GM18502 (cell line): ENCODE data around the gene ZNF214.
A peak's percentile ranks its signal among the peaks of the same experiment; 100 is the strongest.

Source experiments
- ATAC-seq: cut with Tn5 transposase; IDR thresholded peaks from one replicate; pipeline ENCODE4 v1.9.1; 2021; ENCODE audit warnings: mild to moderate bottlenecking; ENCODE audit not compliant: unreplicated experiment, poor library complexity

Gene ZNF214

DNA sequence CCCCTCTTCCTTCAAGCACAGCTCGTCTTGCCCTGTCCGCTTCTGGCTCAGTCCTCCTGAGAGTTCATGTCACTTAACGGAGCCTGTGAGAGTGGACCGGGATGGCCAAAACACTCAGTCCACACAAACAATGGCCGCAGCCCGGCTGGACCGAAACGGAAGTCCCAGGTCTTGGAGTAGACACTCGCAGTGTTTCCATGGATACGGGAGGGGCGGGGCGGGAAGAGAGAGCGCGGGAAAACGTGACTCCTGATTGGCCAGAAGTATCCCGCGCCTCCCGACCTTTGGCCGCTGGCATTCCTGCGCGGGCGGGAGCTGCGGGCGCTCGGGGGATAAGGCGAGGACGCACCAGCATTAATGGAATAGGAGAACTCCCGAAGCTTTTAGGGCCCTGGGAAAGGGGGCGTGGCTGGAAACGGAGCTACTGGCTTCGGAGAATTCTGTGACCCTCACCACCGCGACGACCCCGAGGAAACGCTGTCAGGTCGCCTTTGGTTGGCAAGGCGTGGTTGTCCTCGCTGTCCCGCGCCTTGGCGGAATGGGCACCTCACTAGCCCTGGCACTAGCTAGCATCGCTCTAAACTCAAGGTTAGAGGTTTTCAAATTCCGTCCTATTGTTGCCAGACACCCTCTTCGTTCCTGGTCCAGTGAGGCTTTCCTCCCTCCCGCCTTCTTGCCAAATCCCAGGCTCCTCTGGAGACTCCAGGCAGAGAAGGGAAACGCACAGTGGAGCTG, at the start of gene ZNF214, which contains the start of gene NLRP14:
Gene ZNF214 (minus strand): TSS at position 164 of the 735 bp plus-strand sequence. CDS start 17,511 bp downstream, outside the sequence.
Gene NLRP14 (plus strand): TSS at position 297 of the 735 bp plus-strand sequence. CDS start 18,108 bp downstream, outside the sequence.
- ATAC-seq: peak; percentile 78

GRCh38 chr11:7062534-7062933, 42.4 kb upstream of the ZNF214 start:
- no peak for ATAC-seq

DNA sequence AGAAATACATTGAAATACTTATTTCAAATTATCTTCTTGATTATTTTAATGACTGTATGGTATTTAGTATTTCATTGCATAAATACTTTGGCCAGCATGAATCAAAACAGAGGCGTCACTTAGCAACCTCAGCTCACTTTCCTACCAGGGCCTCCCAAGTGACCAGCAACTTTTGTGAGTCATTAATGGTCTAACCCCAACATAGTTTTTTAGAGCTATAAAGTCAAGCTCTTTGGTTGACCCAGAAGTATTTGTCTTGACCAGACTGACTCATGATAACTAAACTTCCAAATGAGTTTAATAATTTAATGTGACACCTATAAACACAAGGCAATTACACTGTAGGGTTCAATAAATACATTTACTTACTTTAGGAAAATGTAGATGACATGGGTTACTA, 40.7 kb upstream of the ZNF214 start:
- ATAC-seq: no peak

GRCh38 chr11:7057641-7058040, 37.5 kb upstream of the ZNF214 start:
- no peak for ATAC-seq

DNA sequence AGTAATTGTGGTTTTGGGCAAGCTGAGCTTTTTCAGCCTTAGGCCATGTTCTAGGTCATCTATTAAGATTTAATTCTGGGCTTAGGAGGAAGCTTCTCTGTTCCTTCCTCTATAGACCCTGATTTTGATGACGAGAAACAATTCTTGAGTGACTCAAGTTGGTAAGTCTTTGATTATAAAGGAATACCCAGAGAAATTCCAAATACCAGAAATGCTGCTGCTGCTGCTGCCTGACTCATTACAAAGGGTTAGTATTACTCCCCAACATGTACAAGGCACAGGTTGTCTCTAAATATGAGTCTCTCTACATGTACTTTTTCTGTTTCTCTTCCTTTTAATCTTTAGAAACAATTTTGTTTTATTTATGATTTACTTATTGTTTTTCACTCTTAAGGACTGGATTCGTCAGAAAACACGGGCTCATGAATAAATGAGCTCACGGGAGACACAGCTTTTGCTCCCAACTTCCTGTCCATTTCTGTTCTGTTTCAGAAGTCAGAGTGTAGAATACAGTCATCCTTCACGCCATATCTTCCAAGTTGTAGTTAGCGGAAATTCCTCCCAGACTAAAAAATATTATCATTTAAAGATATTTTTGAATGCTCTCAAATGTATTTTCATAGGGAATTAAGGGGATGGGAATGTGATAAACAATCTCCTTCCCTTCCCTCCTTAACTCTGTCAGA, 36.8 kb upstream of the ZNF214 start:
- no peak for ATAC-seq

DNA sequence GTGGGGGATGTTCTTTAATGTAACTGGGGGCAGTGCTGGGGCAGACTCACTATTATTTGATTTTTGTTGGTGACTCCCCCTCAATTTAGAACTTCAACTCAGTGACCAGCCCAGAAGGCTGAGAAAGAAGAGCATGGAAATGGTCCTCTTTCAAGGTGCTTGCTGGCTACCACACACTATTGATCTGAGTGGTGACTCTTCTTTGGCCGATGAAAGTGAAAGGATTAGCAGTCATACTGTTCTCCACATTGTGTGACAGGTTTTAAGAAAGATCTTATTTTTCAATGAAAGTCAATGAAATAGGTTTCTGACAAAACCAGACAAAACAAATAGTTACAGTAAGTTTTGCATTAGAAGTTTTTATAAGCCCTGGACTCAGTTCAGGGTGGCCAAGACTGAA, 30.0 kb upstream of the ZNF214 start:
- ATAC-seq: no peak

DNA sequence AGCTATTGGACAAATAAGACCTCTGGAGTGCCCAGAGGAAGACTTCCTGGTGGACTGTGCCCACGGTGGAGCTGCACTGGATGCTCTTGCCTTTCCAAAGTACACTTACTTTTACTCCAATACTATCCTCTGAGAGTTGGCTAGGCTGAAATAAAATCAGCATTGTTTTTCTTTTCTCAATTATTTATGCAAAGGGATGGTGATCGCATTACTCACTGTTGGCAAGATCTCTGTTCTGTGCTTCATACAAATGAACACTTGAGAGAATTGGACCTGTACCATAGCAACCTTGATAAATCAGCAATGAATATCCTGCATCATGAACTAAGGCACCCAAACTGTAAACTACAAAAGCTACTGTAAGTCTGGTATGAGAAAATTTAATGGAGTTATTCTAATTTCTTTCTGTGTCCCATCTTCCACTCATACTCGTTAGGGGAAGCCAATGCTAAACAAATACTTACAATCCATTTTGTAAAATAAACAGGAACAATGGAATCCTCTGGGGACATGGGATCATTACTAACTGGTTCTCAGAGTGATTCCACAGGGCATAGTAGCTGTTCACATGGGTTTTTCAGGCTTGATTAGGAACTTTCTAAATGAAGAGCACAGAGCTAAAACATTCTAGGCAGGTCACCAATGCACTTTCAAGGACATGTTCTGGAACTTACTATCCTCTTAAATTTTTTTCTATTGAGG, 26.5 kb upstream of the ZNF214 start:
- ATAC-seq: no peak

DNA sequence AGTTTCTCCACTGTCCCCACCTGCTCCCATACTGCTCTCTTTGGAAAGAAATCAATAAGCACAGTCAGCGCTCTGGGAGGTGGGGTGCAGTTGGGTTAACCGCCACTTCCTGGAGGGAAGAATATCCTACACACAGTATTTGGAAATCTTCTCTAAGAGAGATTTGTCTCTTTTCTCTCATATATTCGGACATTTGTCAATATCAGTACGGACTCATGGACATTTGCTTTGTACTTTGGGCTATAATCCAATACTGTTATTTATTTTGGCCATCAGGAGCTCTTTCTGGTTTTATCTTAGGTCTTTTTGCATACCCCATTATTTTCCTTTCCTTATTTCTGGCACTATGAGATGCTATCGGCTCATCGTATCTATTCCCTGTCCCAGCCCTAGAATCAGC, 13.9 kb upstream of the ZNF214 start:
- ATAC-seq: no peak

GRCh38 chr11:7032692-7033091, 12.5 kb upstream of the ZNF214 start:
- ATAC-seq: no peak

DNA sequence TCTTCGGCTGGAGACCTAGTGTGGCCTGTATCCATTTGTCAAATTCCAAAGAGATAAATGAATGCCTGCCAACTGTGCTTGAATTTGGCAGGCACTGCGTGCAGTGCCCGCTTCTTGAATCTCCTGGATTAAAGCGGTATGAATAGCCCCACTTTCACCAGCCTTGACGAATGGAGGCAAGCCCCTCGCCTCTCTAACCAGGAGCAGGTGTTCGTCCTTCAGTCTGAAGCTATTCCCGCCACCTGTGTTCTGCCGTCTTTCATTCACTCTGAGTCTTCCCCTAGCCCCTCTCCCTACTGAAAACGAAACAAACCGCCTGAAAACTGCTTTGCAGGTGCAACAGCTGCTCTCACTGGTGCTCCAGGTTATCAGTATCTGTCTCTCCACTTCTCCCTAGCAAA, 11.3 kb upstream of the ZNF214 start:
- ATAC-seq: no peak

- ATAC-seq: no peak
These were observed 10.7 kb upstream of the ZNF214 start for GRCh38 chr11:7030836-7031235.

DNA sequence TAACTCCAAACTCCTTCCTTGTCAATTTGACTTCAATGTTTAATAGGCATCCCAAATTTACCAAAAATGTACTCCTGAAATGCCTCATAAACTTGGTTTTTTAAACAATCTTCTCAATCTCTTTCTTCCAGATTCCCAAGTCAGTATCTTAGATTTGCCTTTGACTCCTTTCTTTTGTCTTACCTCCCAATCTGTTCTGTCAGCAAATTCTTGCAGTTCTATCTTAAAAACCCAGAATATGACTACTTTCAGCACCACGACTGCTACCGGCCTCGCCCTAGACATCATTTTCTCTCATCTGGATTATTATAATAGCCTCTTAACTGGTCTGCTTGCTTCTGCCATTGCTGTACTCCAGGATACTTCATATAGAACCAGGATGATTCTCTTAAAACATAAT, 8.0 kb upstream of the ZNF214 start:
- ATAC-seq: no peak

- ATAC-seq: no peak
These were observed 1.2 kb upstream of the ZNF214 start for GRCh38 chr11:7021318-7021717.

DNA sequence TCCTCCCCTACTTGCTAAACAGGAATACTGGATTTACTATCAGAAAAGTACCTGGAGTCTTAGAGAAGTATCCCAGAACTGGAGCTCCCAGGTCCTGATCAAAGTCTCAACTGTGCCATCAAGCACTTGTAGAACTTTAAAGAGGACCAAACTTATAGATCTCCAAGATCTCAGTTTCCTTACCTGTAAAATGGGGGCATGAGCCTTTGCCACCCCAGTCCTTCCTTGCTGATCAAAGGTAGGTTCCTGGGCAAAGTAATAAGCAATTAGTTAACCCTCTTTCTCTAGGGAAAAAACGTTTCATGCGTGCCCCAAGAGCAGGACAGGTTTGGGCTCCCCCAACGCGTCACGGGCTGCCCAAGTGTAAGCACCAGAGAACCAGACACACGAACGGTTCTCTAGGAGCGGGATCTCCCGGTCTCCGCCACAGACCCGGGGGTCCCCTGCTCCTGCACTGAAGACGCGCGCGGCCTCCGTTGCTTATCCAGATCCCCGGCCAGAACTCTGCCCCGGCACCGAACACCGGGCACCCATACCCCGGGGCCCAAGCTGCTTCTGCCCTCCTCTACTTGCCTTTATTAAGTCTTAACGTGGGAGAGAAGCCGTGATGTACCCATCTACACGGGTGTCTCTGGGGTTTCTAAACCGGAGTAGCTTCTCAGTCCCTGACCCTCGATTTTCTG, 505 bp downstream of the ZNF214 start:
- peak; percentile 40 for ATAC-seq

DNA sequence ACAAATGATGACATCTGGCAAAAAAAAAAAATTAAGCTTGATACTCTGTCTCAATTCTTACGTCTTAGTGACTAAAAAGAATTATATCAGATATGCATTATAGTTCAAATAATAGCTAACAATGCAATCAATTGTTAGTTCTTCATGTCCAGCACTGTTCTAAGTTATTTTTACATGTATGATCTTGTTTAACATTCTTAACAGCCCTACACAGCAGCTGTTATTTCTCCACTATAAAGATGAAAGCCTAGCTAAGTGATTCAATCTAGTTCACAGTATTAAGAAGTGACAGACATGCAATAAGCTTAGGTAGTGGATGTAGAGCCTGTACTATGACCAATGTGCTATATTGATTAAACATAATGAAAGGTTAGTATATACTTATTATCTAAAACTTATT, 4.1 kb downstream of the ZNF214 start:
- ATAC-seq: no peak

- ATAC-seq: no peak
These were observed 6.0 kb downstream of the ZNF214 start for GRCh38 chr11:7014118-7014517.

- ATAC-seq: peak; percentile 62
These were observed 15.7 kb downstream of the ZNF214 start for GRCh38 chr11:7004482-7004881.

GRCh38 chr11:6995703-6996102, 24.4 kb downstream of the ZNF214 start:
- ATAC-seq: no peak

DNA sequence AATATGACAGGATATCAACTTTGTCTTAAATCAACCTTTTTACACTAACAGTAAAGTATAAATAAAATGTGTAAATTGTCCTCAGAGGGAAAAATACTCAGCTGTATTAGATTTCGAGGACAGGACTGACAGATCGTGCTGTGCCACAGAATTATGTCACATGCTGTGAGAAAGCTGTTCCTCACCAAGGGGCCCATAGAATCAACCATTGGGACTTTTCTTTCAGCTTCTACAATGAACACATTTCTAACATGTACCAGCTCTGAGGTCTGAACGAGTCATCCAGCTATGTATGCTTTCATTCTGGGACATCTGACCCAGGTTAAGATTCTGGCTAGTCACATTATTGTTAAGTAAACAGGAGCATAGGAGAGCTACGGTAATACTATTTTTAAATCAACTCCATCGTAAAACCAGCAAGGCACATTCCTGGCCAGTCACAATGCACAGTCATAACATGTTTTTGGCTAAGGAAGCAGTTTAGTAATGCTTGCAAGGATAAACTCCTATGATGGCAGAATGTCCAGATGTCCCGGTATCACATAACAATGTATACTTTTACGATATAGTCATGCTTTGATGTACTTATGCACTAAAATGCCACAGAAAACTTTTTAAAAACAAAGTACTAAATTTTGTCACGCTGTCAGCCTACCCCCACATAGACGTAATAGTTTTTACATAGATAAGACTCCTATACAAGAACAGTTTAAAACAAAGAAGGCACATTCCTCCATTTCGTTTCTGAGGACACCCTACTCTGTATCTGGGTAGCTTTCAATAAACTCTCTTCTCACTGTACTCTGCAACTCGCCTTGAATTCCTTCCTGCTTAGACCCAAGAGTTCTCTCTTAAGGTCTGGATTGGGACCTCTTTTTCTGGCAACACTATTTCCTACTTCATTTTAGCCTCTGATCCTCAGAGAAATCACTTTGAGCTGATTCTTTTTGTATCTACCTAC, 27.4 kb downstream of the ZNF214 start:
- ATAC-seq: no peak

DNA sequence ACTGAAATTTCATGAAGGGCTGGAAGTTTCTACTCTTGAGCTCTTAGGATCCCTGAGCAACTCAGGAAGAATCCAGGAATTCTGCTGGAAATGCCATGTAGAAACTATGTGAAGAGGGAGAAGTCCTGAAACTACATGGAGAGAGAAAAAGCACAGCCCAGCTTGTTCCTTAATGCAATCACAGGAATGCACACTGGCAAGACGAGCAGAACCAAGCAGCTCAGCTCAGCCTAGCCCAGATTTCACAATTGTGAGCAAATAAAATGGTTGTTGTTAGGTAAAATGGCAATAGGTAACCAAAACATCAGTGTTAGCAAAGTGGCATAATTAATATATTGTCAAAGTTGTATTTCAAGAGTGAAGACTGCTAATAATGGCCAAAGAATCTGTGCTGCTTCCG, 28.1 kb downstream of the ZNF214 start:
- no peak for ATAC-seq
